Endothelial cell of umbilical vein (primary cell): ENCODE data around the gene SYTL3. TPM values are rescaled to one million over a fixed set of nuclear protein-coding genes. Genes with fewer than 3 reads are reported as not detected.

Source experiments
- BruUV-seq: library from RNA; stranded (reverse); fragments of 400-500 nt; replicated peaks from 2 replicates; lab custom pipeline; 2021; lab: Mats Ljungman, UMichigan
- CTCF ChIA-PET: fragments of 300-600, 350-600 bp; sonication (Branson Sonifier 250); formaldehyde crosslinking; loops from one replicate; lab custom pipeline; 2021; ENCODE audit warnings: antibody characterized with exemption, inconsistent platforms; lab: Charles Lee
- POLR2A ChIA-PET: fragments of 300-600, 350-600 bp; sonication (Branson Sonifier 250); formaldehyde crosslinking; loops from one replicate; lab custom pipeline; 2021; ENCODE audit warnings: antibody characterized with exemption, inconsistent platforms; lab: Charles Lee
- DNase-seq: peaks from one replicate; pipeline ENCODE4 v3.0.0-alpha.2; 2011; ENCODE audit warnings: low read depth, low spot score
- FAIRE-seq: peaks from 2 replicates; lab custom pipeline; 2011; peaks lifted over from hg19 to GRCh38; lab: Jason Lieb, UNC
- H2AFZ ChIP-seq: 2 replicates; pipeline ENCODE4 v1.6.0; 2012; ENCODE audit warnings: low read depth, low read length, control low read depth, inconsistent platforms
- H3K27ac ChIP-seq: 2 replicates; pipeline ENCODE4 v1.5.1; 2011; ENCODE audit warnings: low read depth, mild to moderate bottlenecking, control low read depth, low read length, moderate library complexity; ENCODE audit not compliant: insufficient read depth
- H3K27me3 ChIP-seq, 2 experiments: 2 replicates each; pipeline versions ENCODE4 v1.6.0 to v1.6.1; 2011; ENCODE audit warnings: low read length in 2 of 2, mixed read lengths in 1 of 2; ENCODE audit not compliant: control insufficient read depth in 2 of 2, insufficient read depth in 2 of 2
- H3K36me3 ChIP-seq, 2 experiments: 2 replicates in 1 of 2; 3 replicates in 1 of 2; pipeline ENCODE4 v1.5.1; 2011; ENCODE audit warnings: low read length in 2 of 2, mild to moderate bottlenecking in 1 of 2, moderate library complexity in 1 of 2; ENCODE audit not compliant: control insufficient read depth in 2 of 2, insufficient read depth in 2 of 2; ENCODE audit errors: extremely low read depth in 1 of 2
- H3K4me1 ChIP-seq: 3 replicates; pipeline ENCODE4 v1.5.1; 2011; ENCODE audit warnings: mild to moderate bottlenecking, low read length; ENCODE audit not compliant: control insufficient read depth, insufficient read depth; ENCODE audit errors: extremely low read depth
- H3K4me2 ChIP-seq: 2 replicates; pipeline ENCODE4 v1.6.1; 2011; ENCODE audit warnings: low read length, control low read depth, mixed read lengths; ENCODE audit not compliant: insufficient read depth
- H3K4me3 ChIP-seq, 3 experiments: fragments of 200-600 bp in 1 of 3; sonication (generic), shearing (Covaris generic) in 1 of 3; replicated peaks in 1 of 3; 2 replicates each; pipeline ENCODE4 v1.5.1; 2011 to 2016; ENCODE audit warnings: control low read depth in 3 of 3, low read length in 3 of 3, mild to moderate bottlenecking in 2 of 3, inconsistent platforms in 1 of 3, low read depth in 1 of 3, moderate library complexity in 1 of 3; ENCODE audit not compliant: insufficient read depth in 1 of 3
- H3K79me2 ChIP-seq: 2 replicates; pipeline ENCODE4 v1.6.0; 2012; ENCODE audit warnings: low read length, inconsistent platforms; ENCODE audit not compliant: control insufficient read depth, insufficient read depth
- H3K9ac ChIP-seq: replicated peaks from 2 replicates; pipeline ENCODE3; 2011; ENCODE audit warnings: low read length, control low read depth; ENCODE audit not compliant: insufficient read depth; ENCODE audit errors: extremely low read depth
- H3K9me1 ChIP-seq: replicated peaks from 3 replicates; pipeline ENCODE4 v1.6.0; 2011; ENCODE audit warnings: mild to moderate bottlenecking, low read length; ENCODE audit not compliant: control insufficient read depth, insufficient read depth; ENCODE audit errors: extremely low read depth
- H3K9me3 ChIP-seq: replicated peaks from 2 replicates; pipeline ENCODE4 v1.5.1; 2012; ENCODE audit warnings: low read length, inconsistent platforms; ENCODE audit not compliant: control insufficient read depth, insufficient read depth
- H4K20me1 ChIP-seq: replicated peaks from 2 replicates; pipeline ENCODE3; 2011; ENCODE audit warnings: mild to moderate bottlenecking, low read length; ENCODE audit not compliant: control insufficient read depth, insufficient read depth; ENCODE audit errors: extremely low read depth
- EZH2 ChIP-seq: IDR thresholded peaks from 2 replicates; pipeline ENCODE4 v1.6.1; 2012; ENCODE audit warnings: borderline replicate concordance, low read depth, mild to moderate bottlenecking, moderate library complexity, low read length, inconsistent platforms; ENCODE audit not compliant: severe bottlenecking
- FOS ChIP-seq: IDR thresholded peaks from 2 replicates; pipeline ENCODE4 v1.6.1; 2011; ENCODE audit warnings: mild to moderate bottlenecking, low read length, moderate library complexity, borderline replicate concordance; ENCODE audit not compliant: insufficient read depth
- GATA2 ChIP-seq: IDR thresholded peaks from 2 replicates; pipeline ENCODE4 v1.7.0; 2011; ENCODE audit warnings: low read depth, mild to moderate bottlenecking, moderate library complexity, mixed read lengths, low read length; ENCODE audit not compliant: insufficient read length, insufficient read depth
- MYC ChIP-seq: IDR thresholded peaks from one replicate; pipeline ENCODE4 v1.6.1; 2011; ENCODE audit warnings: mild to moderate bottlenecking, low read depth, low read length
- POLR2A ChIP-seq: IDR thresholded peaks from 2 replicates; pipeline ENCODE4 v1.6.1; 2012; ENCODE audit warnings: low read depth, mild to moderate bottlenecking, control low read depth, low read length
- POLR2AphosphoS5 ChIP-seq: IDR thresholded peaks from 2 replicates; pipeline ENCODE4 v1.6.1; 2012; ENCODE audit warnings: low read depth, mild to moderate bottlenecking, control low read depth, low read length, moderate library complexity; ENCODE audit not compliant: insufficient read depth
- dilution Hi-C: fragments of 300-500 bp; cut with MboI; formaldehyde crosslinking; loops from one replicate; pipeline ENCODE4 v1.15.0; 2019; ENCODE audit warnings: low sequenced_read_pairs; ENCODE audit not compliant: extremely low pct_ligation_motif_present
- intact Hi-C: fragments of 100-400 bp; cut with micrococcal nuclease; formaldehyde crosslinking; loops from one replicate; pipeline ENCODE4 v1.10.0; 2022
- polyA plus RNA-seq, 4 experiments: library from polyadenylated mRNA; depleted of rRNA in 3 of 4; stranded (reverse) in 3 of 4; unstranded in 1 of 4; fragments of >200 nt; gene quantifications; 2 replicates each; pipeline versions ENCODE4 v1.2.1 to v1.2.3, GENCODE V29; 2011 to 2012; ENCODE audit warnings: missing spikeins in 1 of 4
- total RNA-seq: library from RNA; stranded (reverse); gene quantifications from 2 replicates; pipeline ENCODE4 v1.2.3, GENCODE V29; 2021
- TF ChIP-seq, protein P1 (sequence below), 2 donors: IDR thresholded peaks; 1 replicate in 1 of 2; 2 replicates in 1 of 2; pipeline ENCODE4 v1.5.1; 2011; ENCODE audit warnings: low read length in 2 of 2, mild to moderate bottlenecking in 2 of 2, moderate library complexity in 2 of 2, control low read depth in 1 of 2, inconsistent platforms in 1 of 2, low read depth in 1 of 2; ENCODE audit not compliant: insufficient read depth in 1 of 2; ENCODE audit errors: extremely low read depth in 1 of 2
- TF ChIP-seq, protein P2 (sequence below): IDR thresholded peaks from 2 replicates; pipeline ENCODE4 v1.6.1; 2011; ENCODE audit not compliant: insufficient read depth, insufficient read length

The SYTL3 gene
- total and polyA plus RNA-seq, 2 donors (not counting 3 experiments of a cell fraction or from before 2014, with no cell fraction given): 0.59 to 0.77 TPM

DNA sequence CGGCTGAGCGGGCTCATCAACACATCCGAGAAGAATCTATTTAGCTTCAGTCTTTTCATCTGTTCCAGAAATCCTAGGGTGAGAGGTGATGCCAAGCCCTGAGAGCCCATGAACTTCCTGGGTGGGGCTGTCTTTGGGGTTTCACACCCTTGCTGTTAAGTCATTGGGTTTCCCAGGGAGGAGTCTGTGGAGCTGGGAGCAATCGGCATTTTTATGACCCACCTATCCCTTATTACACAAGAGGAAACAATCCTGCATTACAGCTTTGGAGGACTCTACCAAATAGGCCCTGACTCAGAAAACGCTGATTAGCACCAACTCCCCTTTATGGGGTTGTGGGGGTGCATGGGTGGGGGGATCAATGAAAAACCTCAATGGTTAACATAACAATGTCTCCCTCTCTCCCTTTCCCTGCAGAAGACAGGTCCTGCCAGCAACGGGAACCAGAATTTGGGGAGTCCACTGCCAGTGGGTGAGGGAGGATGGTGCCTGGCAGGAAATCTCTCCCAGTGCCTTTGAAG, 123.1 kb downstream of the SYTL3 start:
- DNase-seq (no peak), FAIRE-seq (no peak)
- Histone ChIP-seq H3K9ac (no peak overlapping the region), H3K4me2 (no peak overlapping the region), H3K27me3 (no peaks in the 10 kb centered on the region), H3K9me3 (no peaks in the 10 kb centered on the region), H3K4me3 (no peak overlapping the region), H3K79me2 (no peaks in the 10 kb centered on the region), H3K36me3 (peaks cover 13 to 59% of the 10 kb centered on the region in 2 experiments), H4K20me1 (no peaks in the 10 kb centered on the region), H3K27ac (no peak overlapping the region), H2AFZ (no peak overlapping the region), H3K9me1 (no peaks in the 10 kb centered on the region), H3K4me1 (no peaks in the 10 kb centered on the region)
- ChIA-PET POLR2A (no interaction called here), CTCF (interaction anchor here (1.4 to 2.0 kb wide), 3 partner anchors 54 to 200 kb away, joined by 3 to 8 read pairs (median 4); no protein-coding TSS in a partner anchor)
- no TSS peak for BruUV-seq
- TF ChIP-seq POLR2AphosphoS5 (no peak), MYC (no peak), EZH2 (no peak), POLR2A (no peak)
- dilution Hi-C loops (no loop called here), intact Hi-C loops (no loop called here)

DNA sequence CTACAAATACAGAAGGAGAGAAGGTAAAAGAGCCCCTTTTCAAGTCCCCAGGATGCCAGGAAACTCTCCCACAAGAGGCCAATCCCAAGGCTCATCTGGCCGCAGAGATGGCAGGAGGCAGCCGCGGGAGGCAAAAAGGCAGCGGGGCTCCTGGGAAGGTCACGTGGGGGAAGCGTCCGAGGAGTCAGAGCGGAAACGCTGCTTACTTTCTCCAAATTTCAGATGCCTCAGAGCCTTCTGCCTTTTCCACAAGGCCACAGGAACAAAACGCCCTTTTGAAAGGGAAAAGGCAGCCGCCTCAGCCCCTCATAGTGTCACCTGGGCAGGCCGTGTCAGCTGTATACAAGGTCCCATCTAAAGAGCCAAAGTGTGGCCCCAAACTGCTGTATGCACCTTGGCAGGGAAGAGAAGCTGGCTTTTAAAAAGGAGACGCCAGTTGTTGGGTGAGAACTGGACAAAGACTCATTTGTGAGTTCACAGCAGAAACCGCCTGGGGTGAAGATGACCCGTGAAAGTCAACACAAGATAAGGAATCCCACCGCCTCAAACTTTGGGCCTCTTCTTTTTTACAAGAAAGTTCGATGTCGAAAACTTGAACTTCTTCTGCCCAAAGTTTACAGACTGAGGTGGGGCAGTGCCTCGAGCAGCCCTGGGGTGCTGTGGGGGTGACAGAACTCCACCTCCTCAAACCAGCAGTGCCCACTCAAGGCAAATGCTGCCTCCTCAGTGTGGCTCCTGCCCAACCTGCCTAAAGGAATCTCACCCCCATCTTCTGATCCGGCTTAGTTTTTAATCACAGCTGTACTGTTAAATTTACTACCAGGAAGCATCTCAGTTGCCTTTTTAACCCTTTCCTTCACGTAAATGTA, 124.0 kb downstream of the SYTL3 start:
- Histone ChIP-seq H3K27me3 (no peaks in the 10 kb centered on the region), H2AFZ (no peak overlapping the region), H3K4me3 (no peak overlapping the region), H3K79me2 (no peaks in the 10 kb centered on the region), H3K36me3 (peaks cover 17 to 53% of the 10 kb centered on the region in 2 experiments), H3K9ac (no peak overlapping the region), H3K9me3 (no peaks in the 10 kb centered on the region), H4K20me1 (no peaks in the 10 kb centered on the region), H3K4me1 (no peaks in the 10 kb centered on the region), H3K9me1 (no peaks in the 10 kb centered on the region), H3K4me2 (no peak overlapping the region), H3K27ac (no peak overlapping the region)
- dilution Hi-C loops (no loop called here), intact Hi-C loops (no loop called here)
- ChIA-PET POLR2A (no interaction called here), CTCF (interaction anchor here (1.1 to 1.5 kb wide), 2 partner anchors 55 to 199 kb away, joined by 3 to 4 read pairs; no protein-coding TSS in a partner anchor)
- DNase-seq (no peak), FAIRE-seq (no peak)
- TF ChIP-seq FOS: no peak
- no peak for TF ChIP-seq GATA2
- TF ChIP-seq, protein P1, sequence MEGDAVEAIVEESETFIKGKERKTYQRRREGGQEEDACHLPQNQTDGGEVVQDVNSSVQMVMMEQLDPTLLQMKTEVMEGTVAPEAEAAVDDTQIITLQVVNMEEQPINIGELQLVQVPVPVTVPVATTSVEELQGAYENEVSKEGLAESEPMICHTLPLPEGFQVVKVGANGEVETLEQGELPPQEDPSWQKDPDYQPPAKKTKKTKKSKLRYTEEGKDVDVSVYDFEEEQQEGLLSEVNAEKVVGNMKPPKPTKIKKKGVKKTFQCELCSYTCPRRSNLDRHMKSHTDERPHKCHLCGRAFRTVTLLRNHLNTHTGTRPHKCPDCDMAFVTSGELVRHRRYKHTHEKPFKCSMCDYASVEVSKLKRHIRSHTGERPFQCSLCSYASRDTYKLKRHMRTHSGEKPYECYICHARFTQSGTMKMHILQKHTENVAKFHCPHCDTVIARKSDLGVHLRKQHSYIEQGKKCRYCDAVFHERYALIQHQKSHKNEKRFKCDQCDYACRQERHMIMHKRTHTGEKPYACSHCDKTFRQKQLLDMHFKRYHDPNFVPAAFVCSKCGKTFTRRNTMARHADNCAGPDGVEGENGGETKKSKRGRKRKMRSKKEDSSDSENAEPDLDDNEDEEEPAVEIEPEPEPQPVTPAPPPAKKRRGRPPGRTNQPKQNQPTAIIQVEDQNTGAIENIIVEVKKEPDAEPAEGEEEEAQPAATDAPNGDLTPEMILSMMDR (IDR thresholded peaks at IDR 0.05; ENCODE audit: extremely low read depth in 1 of 2, insufficient read depth in 1 of 2, low read depth in 1 of 2, low read length in 2 of 2): no peak
- TF ChIP-seq, protein P2, sequence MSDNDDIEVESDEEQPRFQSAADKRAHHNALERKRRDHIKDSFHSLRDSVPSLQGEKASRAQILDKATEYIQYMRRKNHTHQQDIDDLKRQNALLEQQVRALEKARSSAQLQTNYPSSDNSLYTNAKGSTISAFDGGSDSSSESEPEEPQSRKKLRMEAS: no peak
- TF ChIP-seq EZH2: no peak
- no TSS peak for BruUV-seq
